Suppressor macrophage treated with lipopolysaccharide for 1 hour (primary cell): ENCODE results near the gene ANO2.
"Not testable (repeated sequence)": the region's sequence is repeated elsewhere in the genome, so short reads cannot be mapped to it uniquely, and the experiment has no call there.

Experiments used
- DNase-seq, 3 donors: peaks; one replicate each; pipeline ENCODE4 v3.0.0-alpha.2; 2020 to 2022

Gene ANO2

DNA sequence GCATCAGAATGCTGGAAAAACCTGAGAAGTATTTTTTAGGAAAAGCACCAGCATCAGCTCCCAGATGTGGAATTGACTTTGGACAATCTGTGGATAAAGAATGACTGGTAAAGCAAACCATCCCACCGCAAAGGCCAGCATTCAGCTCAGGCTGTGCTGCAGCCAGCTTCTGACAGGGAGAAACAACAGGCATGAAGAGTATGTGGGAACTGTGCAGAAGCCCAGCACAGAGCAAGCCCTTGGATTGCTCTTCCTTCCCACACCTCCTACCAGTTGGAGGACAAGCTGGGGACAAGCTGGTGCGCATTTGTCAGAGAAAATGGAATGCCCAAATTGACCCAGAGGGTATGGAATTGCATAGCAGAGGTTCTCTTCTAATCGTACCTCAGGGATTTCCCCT lies 228.1 kb downstream of the ANO2 start:
- no peak for DNase-seq

DNA sequence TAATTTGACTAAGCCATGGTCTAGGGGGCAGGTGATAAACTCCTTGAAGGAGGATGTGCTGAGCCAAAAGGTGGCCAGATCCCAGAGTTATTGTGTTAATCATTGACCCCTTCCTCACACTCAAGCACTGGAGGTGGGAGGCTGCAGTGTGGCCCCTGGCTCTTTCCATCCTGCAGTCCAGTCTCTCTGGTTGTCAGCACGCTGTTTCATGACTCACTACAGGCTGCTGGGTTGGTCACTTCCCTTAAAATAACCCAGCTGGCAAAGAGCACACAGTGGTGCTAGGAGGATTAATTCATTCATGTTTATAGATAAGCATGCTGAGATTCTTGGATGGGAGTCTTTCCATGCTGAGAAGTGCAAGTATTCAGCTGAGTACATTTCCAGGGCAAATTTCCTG lies 228.9 kb downstream of the ANO2 start:
- DNase-seq: peak in 2 of 3 donors; percentile 1 to 5

DNA sequence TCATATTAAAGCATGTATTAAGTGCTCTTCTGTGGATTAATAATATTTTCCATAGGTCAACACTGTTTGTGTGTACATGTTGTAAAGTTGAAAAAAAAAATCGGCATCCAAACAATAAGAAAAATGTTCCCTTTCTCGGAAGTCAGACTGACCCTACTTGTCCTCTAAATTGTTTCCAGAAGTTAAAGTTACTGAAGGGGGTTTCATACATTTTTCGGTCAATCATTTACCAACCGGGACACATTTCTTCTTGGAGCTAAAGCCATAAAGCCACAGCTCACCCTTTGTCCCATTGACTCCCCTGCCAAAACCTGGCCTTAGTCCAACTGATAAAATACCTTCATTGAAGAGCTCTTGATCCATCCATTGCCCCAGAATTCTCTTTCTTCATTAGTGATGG lies 230.0 kb downstream of the ANO2 start:
- DNase-seq: no peak

DNA sequence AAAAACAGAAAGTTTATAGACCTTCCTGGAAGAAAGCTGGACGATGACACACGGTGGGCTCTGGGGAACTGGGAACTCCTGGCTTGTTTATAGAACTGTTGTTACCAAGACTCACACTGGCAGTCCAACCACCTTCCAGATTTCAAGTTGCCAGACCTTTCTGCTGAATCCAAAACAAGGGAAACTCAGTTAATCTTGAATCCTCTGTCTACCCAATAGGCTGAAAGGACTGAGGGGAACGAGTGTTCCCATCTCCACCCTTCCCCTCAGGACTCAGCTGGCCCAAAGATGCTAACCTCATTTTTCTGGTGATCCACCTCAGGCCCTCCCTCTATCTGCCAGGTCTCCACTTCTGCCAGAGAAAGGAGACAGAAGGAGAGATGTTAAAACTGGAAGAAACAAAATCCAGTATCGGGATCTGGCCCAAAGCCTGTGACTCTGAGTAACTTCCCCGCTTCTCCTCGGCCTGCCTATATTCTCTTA lies 231.4 kb downstream of the ANO2 start:
- DNase-seq: no peak

DNA sequence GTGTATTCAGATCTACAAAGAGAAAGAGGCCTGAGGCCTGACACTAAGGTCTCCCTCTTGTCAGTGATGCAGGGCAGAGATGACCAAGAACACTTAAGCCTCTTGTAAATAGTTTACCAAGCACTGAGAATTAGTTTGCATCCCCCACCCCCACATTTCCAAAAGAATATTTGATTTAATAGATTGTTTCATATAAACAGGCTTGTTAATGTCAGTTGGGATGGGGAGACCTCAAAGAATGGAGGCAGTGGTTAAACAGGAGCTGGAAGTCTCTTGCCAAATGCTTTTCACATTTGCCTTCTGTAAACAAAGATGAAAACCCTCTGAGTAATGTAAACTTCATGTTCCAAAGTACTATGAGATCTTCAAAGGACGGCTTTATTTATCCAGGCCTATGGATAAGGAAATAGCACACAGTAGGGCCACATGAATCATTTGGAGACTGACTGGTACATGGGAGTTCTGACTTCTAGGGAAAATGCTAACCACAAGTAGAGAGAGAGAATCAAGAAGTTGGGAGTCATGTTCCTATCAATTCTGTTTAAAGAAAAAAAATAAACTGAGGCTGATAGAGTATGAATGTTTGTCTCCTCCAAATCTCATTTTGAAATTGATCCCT lies 234.7 kb downstream of the ANO2 start:
- DNase-seq: no peak

DNA sequence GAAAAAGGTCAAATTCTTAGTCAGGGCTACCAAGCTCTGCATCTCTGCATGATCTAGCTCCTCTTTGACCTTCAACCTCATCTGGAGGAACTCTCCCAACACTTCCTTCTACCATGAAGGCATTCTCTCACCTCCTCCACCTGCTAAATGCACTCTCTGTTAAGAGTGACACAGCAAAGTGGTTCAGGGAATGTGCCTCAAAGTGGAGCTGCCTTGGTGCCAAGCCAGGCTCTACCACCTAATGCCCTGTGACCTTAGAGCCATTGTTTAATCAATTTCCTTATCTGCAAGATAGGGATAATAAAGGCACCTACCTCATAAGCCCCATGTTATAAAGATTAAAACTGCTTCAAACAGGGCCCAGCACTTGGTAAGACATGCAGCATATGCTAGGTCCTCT lies 236.7 kb downstream of the ANO2 start:
- no peak for DNase-seq

DNA sequence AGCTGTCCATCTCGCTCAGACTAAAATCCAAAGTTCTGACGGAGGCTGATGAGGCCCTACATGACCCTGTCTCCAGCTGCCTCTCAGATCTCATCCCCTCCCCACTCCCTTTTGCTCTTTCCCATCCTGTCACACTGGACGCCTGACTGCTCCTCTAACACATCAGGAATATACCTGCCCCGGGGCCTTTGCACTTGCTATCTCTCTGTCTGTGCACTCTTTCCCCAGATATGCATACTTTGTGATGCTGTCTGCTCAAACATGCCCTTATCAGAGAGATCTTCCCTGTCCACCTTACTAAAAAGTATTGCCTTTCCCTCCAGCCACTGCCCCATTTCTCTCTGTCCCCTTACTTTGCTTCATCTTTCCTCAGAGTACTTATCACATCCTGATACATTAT lies 238.8 kb downstream of the ANO2 start:
- DNase-seq: no peak

DNA sequence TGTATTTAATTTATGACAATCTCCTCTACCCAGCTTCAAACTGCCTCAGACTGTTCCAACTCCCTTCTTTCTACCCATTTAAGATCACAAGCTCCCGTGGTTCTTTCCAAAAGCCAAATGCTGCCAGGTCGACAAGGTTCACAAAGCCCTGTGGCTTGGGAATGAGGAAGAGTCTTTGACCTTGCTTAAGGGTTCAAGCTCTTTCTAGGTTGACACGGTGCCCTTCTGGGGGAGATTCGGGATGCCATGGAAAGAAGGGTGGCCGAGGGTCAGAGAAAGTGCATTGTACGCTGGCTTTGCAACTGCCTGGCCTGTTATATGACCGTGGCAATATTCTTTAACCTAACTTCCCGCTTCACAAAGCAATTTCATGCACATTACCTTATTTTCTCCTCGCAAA lies 239.3 kb downstream of the ANO2 start:
- DNase-seq: no peak

DNA sequence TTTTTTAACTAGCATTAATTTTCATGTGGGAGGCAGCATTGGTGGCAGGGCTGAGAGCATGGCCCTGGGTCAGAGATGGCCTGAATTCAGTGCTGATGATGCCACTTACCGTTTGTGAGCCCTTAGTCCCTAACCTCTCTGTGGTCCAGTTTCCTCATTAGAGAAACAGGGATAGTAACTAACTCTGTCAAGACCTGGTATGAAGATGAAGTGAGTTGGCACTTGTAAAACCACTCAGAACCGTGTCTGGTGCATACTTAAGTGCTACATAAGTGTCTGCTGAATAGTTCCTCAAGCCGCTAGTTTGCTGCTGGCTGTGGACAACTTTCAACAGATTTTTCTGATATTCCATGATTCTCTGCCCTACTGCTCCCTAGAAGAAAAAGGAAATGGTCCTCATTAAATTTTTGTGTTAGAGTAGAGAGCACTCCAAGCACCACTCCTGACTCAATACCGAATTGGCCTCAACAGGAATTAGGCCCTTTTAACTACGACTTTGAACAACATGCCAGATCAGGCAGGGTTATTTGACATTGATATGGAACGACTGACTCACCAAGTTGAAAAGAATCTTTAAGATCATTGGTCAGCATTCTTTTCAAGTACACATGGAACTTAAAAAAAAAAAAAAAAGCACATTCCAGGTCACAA lies 250.2 kb downstream of the ANO2 start:
- no peak for DNase-seq

DNA sequence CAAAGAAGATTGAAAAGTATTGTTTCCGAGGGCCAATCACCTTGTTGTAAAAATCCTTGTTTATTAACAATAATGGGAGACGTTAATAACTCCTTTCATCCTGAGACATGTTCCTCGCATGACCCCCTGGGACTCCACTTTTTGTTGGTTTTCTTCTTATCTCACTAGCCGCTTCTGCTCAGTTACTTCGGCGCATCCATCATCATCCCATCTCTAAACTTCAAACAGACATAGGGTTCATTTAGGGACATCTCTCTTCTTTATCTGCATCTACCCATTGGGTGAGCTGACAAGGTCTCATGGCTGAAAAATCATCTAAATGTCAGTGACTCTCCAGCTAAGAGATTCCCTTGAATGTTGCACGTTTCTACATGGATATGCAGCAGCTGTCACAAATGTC lies 252.2 kb downstream of the ANO2 start:
- DNase-seq: no peak

DNA sequence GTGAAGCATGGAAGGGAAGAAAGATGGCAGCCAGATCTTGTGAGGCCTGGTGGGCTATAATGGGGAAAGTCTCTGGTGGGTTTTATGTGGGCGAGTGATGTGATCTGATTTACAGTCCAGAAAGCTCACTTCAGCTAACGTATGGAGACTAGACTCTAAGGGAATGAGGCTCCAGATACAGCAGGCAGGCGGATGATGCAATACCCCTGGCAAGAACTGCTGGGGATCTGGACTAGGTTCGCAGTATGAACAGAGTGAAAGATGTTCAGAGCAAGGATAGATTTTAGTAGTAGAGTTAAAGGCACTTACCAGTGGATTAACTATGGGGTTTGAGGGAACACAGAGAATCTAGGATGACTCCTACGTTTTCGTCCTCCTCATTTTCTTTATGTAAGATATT lies 253.1 kb downstream of the ANO2 start:
- DNase-seq: no peak

DNA sequence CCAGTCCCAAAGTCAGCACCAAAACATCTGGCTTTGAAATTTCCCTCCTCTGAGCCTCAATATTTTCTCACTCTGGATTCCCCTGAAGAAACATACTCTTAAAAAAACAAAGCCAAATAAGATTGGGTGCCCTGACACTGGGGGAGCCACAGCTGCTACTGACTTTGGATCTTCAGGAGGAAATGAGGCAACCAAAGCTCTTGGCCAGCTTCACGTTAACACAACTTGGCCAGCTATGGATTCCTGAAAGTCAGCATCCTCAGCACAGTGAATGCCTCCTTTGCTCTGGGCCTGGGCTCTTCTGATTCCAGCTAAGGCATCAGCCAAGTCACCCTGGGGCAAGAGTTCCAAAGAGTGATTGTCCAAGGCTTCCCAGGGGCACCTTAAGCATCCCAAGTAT lies 254.8 kb downstream of the ANO2 start:
- DNase-seq: no peak

DNA sequence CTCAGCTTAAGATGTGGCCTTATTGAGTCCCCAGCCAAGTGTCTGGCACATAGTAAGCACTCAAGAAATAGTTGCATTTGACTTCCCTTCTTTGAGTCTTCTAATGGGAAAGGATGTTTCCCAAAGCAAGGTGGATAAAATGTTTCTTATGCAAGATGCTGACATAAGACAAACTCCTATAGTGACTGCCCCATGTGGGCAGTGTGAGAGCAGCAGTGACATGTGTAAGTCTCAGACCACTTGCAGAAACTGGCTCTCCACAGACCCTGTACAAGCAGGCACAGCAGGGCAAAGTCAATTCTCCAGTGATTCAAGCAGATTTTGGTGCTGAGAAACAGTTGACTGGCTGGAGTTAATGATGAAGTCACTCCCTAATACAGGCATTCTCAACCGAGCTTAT lies 255.3 kb downstream of the ANO2 start:
- no peak for DNase-seq

DNA sequence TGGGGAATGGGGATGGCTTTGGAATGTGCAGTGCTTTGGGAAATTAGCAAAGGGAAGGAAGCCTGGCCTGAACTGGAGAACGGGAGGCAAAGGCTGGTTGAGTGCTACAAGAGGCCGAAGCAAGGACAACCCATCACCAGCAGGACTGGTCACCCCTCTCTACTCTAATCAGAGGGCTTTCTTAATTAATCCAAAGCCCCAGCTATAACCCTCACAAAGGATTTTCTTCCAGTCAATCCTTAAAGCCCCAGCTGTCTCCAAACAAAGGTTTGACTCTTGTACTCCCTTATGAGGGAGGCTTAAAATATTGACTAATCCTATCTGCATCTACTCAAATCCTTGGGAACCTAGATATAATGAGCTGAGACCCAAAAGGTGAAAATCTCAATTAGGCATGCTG lies 256.8 kb downstream of the ANO2 start:
- no peak for DNase-seq

DNA sequence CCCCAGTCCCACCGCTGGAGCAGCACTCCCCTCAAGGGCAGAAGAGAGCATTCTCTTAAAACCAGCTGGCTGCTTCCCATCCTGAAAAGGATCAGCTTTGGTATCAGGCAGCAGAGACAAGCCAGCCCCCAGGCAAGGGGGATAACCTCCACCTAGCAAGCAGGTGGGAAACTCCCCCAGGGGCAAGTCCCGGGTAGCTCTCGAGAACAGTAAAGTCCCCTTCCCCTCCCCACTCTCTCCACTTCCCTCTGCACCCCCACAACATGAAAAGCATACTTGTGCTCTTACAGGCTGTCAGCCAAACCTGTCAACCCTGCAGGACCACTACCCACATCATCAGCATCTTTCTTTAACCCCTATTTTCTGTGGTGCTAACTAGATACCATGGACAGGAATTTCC lies 259.1 kb downstream of the ANO2 start:
- peak in 1 of 3 donors; percentile 1 for DNase-seq

DNA sequence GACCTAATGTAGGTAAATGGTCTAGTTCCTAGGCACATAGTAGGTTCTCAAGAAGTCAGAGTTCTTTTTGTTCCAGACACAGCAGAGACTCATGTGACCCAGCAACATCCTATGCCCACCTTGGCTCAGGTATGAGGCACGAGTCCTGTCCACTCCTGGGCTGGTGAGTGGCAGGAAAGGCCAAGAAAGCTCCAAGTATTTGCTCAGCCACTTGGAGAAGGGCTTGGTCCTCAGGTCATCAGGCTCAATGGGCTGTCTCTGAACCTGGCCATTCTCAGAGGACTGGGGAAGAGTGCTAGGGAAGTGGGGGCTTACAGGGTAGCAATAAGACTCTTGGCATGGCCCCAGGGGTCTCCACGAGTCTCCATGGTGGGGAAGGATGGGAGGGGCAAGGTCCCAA lies 260.1 kb downstream of the ANO2 start:
- DNase-seq: no peak

DNA sequence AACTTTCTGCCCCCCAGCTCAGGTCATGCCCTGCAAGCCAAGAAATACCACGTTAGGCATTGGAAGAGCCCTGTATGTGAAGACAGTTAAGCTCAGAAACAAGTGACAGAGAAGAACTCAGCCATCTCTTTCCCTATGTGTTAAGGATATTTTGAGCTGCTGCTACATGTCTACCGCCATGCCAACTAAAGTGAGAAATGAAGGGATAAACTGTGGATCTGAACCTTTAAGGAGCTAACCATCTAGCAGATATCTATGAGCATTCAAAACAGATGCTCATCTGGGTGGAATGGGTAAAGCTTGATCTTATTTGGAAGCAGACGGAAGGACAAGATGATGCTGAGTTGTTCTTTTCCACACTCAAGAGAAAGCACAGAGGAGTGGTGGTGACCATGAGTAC lies 262.5 kb downstream of the ANO2 start:
- DNase-seq: no peak

DNA sequence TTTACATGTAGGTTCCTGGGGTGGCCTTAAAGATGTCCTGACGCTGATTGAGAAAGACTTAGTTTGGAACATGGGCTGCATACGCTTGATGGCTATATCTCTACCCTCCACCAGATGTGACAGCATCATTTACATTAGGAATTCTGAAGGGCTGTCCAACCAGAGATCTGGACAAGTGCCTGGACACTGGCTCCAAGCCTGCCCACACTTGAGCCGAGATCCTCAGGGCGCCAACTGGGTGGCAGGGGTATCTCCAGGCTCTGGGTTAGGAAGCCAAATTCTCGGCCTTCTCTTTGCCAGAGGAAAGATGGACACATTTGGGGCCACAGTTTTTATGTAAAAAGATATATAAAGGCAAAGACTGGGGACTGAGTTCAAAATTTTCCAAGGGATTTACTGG lies 266.9 kb downstream of the ANO2 start:
- no peak for DNase-seq

DNA sequence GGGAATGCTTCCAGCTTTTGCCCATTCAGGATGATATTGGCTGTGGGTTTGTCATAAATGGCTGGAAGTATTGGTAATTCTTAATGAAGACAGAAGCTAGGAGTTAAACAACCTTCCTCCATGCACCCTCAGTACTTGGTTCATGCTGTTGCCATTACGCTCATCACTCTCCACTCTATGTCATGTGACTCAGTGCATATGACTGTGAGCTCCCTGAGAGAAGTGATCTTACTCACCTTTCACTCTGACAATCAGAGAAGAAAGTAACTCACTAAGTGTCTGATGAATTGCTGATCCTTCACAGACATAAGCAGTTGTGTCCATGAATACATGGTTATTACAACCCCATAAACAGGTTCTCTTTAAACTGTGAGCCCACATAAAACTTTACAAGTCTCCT lies 275.4 kb downstream of the ANO2 start:
- not testable (repeated sequence) for DNase-seq

DNA sequence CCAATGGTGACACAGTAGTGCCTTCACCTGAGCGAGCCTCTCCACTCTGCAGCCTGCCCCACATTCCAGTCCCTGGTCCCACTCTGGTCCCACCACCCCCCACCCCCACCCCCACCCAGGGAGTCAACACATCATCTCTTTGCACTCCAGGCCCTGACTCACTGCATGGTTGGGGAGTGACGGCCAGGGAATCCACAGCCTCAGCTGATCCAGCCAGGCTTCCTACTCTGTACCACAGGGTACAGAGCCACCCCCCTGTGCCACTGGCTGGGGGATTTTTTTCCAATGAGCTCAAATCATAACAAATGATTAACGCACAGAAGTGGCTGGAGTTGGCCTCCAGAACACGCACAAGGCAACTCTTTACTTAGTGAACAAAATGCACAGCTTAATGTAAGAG lies 279.4 kb downstream of the ANO2 start:
- no peak for DNase-seq

DNA sequence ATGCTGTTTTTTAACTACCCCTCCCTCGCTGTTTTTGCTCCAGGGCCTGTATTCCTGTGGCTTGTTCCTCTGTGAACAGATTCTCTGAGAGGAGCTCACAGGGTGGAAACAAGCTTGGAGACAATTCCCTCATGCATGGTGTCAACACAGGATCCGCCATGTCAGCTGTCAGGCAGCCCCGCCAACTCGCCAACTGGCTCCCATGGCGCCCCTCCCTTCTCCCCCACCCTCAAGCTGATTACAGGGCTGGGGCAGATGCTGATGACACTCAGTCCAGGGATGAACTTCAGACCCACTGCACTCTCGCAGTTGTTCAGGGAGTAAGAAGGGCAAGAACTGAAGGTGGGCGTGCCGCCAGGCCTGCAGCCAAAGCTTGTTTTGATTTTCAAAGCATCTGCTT lies 283.2 kb downstream of the ANO2 start:
- DNase-seq: no peak

DNA sequence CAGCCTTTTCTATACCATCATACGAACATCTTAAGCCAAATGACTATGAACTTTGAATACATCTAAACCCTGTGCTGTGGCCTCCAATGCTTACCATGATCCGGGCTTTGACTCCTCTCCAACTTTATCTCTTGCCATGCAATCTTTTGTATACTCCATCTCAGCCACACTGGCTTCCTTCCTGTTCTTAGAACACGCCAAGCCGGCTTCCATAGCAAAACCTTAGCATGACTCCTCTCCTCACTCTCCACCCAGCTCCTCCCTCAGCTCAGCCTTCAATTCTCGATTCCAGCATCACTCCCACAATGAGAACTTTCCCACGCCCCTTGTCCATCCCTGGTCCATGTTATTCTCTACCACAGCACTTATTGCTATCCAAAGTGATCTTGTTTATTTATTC lies 284.8 kb downstream of the ANO2 start:
- DNase-seq: no peak

DNA sequence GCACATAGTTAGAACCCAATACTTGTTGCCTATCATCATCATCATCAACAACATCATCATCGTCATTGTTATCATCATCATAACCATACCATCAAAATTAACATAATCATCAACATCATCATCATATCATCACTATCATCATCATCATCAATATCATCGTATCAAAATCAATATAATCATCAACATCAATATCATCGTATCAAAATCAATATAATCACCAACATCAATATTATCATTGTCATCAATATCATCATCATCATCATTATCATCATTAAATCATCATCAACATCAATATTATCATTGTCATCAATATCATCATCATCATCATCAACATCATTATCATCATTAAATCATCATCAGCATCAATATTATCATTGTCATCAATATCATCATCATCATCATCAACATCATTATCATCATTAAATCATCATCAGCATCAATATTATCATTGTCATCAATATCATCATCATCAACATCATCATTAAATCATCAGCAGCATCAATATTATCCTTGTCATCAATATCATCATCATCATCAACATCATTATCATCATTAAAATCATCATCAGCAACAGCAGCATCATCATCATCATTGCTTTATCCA lies 286.6 kb downstream of the ANO2 start:
- not testable (repeated sequence) for DNase-seq

DNA sequence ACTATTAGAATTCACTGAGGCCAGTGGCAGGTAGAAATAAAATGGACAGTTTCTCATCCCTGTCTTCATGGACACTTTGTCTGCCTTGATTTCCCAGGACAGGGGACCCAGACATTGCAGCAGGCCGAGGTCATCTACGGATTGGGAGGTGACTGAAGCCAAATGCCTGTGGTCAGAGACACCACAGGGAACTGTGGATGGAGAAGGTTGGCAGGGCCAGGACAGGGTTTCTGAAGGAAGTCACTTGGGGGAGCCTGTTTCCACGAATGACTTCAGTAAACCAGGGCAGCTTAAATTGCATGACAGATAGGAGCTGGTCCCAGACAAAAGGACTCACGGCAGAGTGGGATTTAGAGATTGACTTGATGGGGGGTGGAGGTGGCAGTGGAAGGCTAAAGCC lies 288.2 kb downstream of the ANO2 start:
- DNase-seq: no peak

DNA sequence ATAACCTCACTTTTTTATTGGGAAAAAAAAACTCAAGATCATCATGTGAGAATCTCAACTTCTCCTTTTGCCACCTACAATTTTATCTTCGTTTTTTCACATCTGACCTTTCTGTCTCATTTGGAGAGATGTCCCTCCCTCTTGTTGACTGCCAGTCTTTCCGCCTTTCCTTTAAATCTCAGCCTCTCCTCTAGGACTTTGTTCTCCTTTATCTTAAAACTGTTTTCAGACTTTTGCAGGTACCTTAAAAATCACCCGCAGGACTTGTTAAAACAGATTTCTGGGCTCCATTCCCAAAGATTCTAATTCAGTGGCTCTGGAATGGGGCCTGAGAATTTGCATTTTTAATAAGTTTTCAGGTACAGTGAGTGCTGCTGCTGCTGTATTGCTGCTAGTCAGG lies 289.9 kb downstream of the ANO2 start:
- DNase-seq: no peak
